Ectodermal cell (in vitro differentiated cells): ENCODE data around the gene CNNM2.

Source experiments
- H3K27ac ChIP-seq: 2 replicates; pipeline ENCODE4 v1.7.0; 2013; ENCODE audit warnings: mild to moderate bottlenecking, low read depth, low read length; ENCODE audit not compliant: insufficient read depth, poor library complexity, severe bottlenecking
- H3K27me3 ChIP-seq: 2 replicates; pipeline ENCODE4 v1.7.0; 2013; ENCODE audit warnings: mild to moderate bottlenecking, low read length; ENCODE audit not compliant: insufficient read depth, control insufficient read depth, poor library complexity, severe bottlenecking
- H3K36me3 ChIP-seq: one replicate; pipeline ENCODE4 v1.7.0; 2013; ENCODE audit warnings: low read length; ENCODE audit not compliant: control insufficient read depth, insufficient read depth
- H3K4me1 ChIP-seq: one replicate; pipeline ENCODE4 v1.7.0; 2013; ENCODE audit warnings: low read length; ENCODE audit not compliant: control insufficient read depth, insufficient read depth
- H3K4me3 ChIP-seq: 2 replicates; pipeline ENCODE4 v1.7.0; 2013; ENCODE audit warnings: low read depth, low read length, control low read depth; ENCODE audit not compliant: insufficient read depth
- H3K9me3 ChIP-seq: 2 replicates; pipeline ENCODE4 v1.7.0; 2013; ENCODE audit warnings: mild to moderate bottlenecking, low read length, moderate library complexity; ENCODE audit not compliant: control insufficient read depth
- WGBS, 2 experiments: methylation state at CpG; one replicate each; pipeline ENCODE4 v1.1.7; 2013; ENCODE audit warnings: missing lambda C conversion rate in 2 of 2; 5-methylcytosine and 5-hydroxymethylcytosine counted together

The CNNM2 gene

DNA sequence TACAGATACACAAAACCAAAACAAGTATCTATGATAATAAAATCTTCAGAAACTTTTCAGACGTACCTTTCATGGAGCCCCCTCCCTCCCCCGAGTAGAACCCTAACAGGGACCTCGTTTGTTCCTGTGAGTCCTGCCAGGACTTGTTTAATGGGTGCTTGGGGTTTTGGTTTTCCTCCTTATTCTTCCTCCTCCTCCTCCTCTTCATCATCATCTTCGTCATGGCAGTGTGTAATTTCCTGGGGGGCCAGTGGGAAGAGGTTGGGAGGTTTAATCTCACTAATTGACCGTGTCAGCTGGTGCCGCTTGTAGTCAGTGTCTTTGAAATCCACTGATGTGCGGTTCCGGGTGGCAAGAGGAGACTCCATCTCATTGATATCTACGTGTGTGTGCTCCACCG, 171.4 kb downstream of the CNNM2 start:
- Histone ChIP-seq H3K4me1 (no peaks in the 10 kb centered on the region), H3K9me3 (no peaks in the 10 kb centered on the region), H3K4me3 (no peak overlapping the region), H3K27me3 (no peaks in the 10 kb centered on the region), H3K36me3 (peaks cover 50% of the 10 kb centered on the region), H3K27ac (no peak overlapping the region)
- 93 to 94% methylated on average over 9 to 10 of the region's 10 CpGs for WGBS, 2 experiments

DNA sequence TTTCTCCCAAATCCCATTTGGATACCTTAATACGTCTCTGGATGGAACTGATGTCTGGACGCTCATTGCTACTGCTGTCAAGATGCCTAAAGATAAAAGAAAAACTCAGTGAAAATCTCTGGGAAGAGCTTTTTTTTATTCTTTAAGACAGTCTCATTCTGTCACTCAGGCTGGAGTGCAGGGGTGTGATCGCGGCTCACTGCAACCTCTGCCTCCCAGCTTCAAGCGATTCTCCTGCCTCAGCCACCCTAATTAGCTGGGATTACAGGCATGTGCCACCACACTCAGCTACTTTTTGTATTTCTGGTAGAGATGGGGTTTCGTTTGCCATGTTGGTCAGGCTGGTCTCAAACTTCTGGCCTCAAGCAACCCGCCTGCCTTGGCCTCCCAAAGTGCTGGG, 172.8 kb downstream of the CNNM2 start:
- H3K27ac ChIP-seq = no peak overlapping the region
- H3K9me3 ChIP-seq = no peaks in the 10 kb centered on the region
- H3K4me1 ChIP-seq = no peaks in the 10 kb centered on the region
- 93 to 96% methylated on average over 7 of the region's 7 CpGs for WGBS, 2 experiments
- H3K27me3 ChIP-seq = no peaks in the 10 kb centered on the region
- H3K36me3 ChIP-seq = peaks cover 40% of the 10 kb centered on the region
- no peak overlapping the region for H3K4me3 ChIP-seq

DNA sequence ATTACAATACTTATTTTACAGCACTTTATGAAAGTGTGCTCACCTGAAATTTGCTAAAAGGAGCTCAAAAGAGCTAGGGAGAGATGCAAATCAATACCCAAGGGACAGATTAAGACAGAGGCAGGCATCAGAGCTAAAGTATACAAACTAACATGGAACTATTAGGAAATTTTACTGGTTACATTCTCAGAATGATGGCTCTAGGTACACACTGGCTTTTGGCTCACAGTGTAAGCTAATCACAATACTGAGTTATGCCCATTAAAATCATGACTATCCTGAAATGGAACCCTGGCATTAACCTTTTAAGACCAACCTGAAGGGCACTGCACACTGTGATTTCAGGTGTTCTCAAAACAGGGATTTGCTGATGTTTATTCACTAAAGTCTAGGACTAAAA, 176.9 kb downstream of the CNNM2 start:
- no peak overlapping the region for H3K27ac ChIP-seq
- H3K36me3 ChIP-seq = peaks cover 32% of the 10 kb centered on the region
- H3K9me3 ChIP-seq = no peaks in the 10 kb centered on the region
- no peak overlapping the region for H3K4me3 ChIP-seq
- H3K27me3 ChIP-seq = no peaks in the 10 kb centered on the region
- H3K4me1 ChIP-seq = no peaks in the 10 kb centered on the region

DNA sequence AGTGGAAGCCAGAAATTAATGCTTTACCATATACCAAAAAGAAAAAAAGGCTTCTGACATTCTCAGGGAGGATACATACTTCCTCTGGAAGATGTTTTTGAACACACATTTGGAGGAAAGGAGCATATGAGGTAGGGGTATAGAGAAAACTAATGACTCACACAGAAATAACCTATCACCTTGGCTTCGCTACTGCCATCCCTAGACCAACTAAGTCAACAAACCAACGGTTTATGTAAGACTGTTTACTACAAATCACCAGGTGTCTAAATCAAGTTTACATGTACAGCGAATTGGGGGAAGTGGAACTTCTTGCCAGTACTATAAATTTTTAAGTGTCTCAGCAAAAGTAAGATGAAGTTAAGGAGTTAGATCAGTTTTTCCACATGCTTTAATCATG, 178.0 kb downstream of the CNNM2 start:
- Histone ChIP-seq H3K27ac (no peak overlapping the region), H3K9me3 (no peaks in the 10 kb centered on the region), H3K4me3 (no peak overlapping the region), H3K36me3 (peaks cover 33% of the 10 kb centered on the region), H3K27me3 (no peaks in the 10 kb centered on the region), H3K4me1 (no peaks in the 10 kb centered on the region)
- 86 to 98% methylated on average over 3 of the region's 3 CpGs for WGBS, 2 experiments

DNA sequence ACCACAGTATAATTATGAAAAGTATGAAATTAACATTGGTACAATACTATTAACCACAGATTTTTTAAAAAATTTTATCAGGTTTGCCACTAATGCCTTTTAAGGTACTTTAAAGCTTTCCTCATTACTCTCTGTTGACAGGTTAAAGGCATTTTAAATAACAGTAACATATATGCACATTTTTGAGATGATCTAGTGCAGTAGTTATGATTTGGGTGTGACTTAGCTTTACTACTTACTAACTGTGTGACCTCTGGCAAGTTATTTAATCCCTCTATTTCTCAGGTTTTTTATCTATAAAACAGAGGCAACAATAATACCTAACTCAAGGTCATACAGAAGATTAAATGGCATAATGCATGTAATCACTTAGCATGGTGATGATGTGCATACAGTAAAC, 180.1 kb downstream of the CNNM2 start:
- H3K4me3 ChIP-seq = no peak overlapping the region
- peaks cover 24% of the 10 kb centered on the region for H3K36me3 ChIP-seq
- H3K27ac ChIP-seq = no peak overlapping the region

DNA sequence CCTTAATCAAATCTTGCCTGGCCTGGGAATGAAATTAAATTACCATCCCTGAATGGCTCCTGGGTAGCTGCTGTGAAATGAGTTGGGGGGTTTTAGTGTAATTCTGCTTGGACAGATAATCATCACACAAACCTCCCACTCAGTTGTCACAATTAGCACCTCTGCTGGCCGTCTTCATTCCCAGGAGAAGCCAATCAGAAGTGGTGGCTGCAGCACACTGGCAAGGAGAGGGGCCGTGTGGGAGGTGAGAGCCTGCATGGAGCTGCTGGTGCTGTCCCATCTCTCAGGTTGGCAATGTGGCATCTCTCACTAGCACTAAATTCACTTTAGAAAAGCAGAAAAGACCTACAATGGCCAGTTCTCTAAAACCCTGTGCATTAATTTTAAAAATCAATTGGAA, 182.5 kb downstream of the CNNM2 start:
- 66 to 83% methylated on average over 2 of the region's 2 CpGs for WGBS, 2 experiments
- Histone ChIP-seq H3K9me3 (no peaks in the 10 kb centered on the region), H3K4me1 (no peaks in the 10 kb centered on the region), H3K4me3 (no peak overlapping the region), H3K27ac (no peak overlapping the region), H3K36me3 (peaks cover 23% of the 10 kb centered on the region), H3K27me3 (no peaks in the 10 kb centered on the region)

More for the DNA sequence above, 180.1 kb downstream of the CNNM2 start:
- Histone ChIP-seq H3K4me1 (no peaks in the 10 kb centered on the region), H3K9me3 (no peaks in the 10 kb centered on the region), H3K27me3 (no peaks in the 10 kb centered on the region)

DNA sequence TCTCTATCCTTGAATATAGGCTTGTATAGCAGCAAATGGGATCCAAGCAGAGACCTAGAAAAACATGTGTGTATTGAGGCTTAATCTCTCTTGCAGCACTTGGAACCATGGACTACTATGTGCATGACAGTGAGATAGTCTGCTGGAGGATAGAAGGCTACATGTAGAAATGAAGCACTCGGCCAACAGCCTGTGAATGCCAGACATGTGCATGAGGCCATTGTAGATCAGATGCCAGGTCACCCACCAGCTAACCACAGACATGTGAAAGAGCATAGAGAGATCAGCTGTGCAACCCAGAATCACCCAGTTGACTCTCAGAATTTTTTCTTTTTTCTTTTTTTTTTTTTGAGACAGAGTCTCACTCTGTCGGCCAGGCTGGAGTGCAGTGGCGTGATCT, 184.1 kb downstream of the CNNM2 start:
- WGBS, 2 experiments = 87 to 90% methylated on average over 3 of the region's 3 CpGs
- Histone ChIP-seq H3K4me3 (no peak overlapping the region), H3K4me1 (no peaks in the 10 kb centered on the region), H3K36me3 (peaks cover 24% of the 10 kb centered on the region), H3K27me3 (no peaks in the 10 kb centered on the region), H3K9me3 (no peaks in the 10 kb centered on the region), H3K27ac (no peak overlapping the region)

DNA sequence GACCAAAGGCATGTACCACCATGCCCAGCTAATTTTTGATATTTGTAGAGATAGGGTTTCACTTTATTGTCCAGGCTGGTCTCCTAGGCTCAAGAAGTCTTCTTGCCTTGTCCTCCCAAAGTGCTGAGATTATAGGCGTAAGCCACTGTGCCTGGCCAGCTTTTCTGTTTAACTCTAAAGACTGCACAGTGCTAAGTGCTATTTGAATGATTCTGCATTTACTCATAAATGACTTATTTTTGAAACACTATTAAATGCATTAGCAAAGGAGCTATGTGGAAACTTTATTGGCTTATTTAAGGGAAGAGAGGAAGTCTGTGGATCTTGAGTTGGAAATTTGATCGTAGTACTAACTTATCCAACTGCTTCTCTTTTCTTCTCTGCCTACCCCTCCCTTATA, 185.9 kb downstream of the CNNM2 start:
- no peak overlapping the region for H3K4me3 ChIP-seq
- peaks cover 18% of the 10 kb centered on the region for H3K36me3 ChIP-seq
- no peaks in the 10 kb centered on the region for H3K27me3 ChIP-seq
- 96 to 100% methylated on average over 1 of the region's 2 CpGs for WGBS, 2 experiments
- no peaks in the 10 kb centered on the region for H3K9me3 ChIP-seq
- H3K27ac ChIP-seq = no peak overlapping the region
- no peaks in the 10 kb centered on the region for H3K4me1 ChIP-seq

DNA sequence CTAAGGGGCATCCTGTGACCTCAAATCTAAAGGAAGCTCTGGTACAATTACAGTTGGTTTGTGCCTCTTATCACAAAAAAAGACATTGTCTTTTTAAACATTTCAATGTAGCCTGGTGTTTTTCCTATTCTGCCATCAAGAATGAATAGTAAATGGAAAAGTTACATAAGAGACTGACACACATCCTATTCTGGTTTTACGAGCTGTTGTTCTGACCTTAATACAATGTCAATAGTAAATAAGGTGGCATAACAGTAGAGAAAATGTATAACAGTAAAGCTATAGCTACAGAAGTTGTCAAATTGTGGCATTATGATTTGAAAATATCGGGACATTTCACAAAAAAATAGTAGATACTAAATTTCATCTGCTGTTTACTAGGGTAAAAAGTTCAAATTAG, 186.6 kb downstream of the CNNM2 start:
- 47 to 89% methylated on average over 1 to 2 of the region's 2 CpGs for WGBS, 2 experiments
- Histone ChIP-seq H3K9me3 (no peaks in the 10 kb centered on the region), H3K27ac (no peak overlapping the region), H3K27me3 (no peaks in the 10 kb centered on the region), H3K4me3 (no peak overlapping the region), H3K4me1 (no peaks in the 10 kb centered on the region), H3K36me3 (peaks cover 18% of the 10 kb centered on the region)

DNA sequence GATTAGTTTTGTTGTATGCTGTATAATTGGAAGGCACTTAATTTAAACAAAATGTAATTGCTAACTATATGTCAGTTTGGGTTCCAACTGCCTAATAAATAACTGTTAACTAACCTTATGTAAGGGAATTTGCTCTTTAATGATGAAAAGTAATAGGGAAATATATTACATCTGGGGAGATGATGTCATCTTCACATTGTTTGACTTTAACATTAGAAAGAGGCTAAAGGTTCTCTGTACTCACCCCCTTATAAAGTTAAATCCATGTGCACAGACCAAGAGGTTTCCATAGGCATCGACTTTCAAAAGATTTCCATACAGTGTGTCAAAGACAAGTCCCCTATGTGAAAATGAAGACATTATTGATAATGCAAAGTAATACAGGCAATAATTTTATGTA, 187.4 kb downstream of the CNNM2 start:
- Histone ChIP-seq H3K4me3 (no peak overlapping the region), H3K27me3 (no peaks in the 10 kb centered on the region), H3K27ac (no peak overlapping the region), H3K36me3 (peaks cover 14% of the 10 kb centered on the region), H3K4me1 (no peaks in the 10 kb centered on the region), H3K9me3 (no peaks in the 10 kb centered on the region)
- 100% methylated on average over 1 of the region's 1 CpG; no CpG with 5 or more reads in 1 of the 2 experiments for WGBS, 2 experiments

DNA sequence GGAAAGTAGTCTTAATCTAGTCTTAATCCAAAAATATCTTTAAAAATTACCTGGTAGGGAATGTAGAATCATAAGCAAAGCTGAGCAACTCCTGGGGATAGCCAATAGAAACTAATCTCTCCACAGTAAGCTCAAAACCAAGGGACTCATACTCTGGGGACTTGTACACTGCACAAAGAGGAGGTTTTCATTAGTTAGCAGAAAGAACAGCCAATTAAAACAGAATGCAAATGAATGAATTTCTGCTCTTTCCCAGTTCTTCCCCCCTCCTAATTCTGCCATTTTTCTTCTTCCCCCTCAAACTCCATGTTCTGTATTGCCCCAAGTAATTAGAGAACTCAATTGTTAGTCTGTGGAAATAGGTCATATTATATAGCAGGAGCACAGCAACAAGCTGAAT, 188.4 kb downstream of the CNNM2 start:
- H3K4me1 ChIP-seq = peaks cover 7% of the 10 kb centered on the region
- H3K9me3 ChIP-seq = no peaks in the 10 kb centered on the region
- no peak overlapping the region for H3K27ac ChIP-seq

More for the DNA sequence above, 188.4 kb downstream of the CNNM2 start:
- no peaks in the 10 kb centered on the region for H3K27me3 ChIP-seq
- H3K4me3 ChIP-seq = no peak overlapping the region
- peaks cover 11% of the 10 kb centered on the region for H3K36me3 ChIP-seq
